T-helper 2 cell treated with Interferon-gamma antibody and Interleukin-4, amounts not matched to agents 5 μg/mL and 100 μg/mL, for 36 hours (primary cell): ENCODE measurements around the gene TERT.

Experiments used
- DNase-seq: peaks from one replicate; pipeline ENCODE4 v3.0.0; 2021; ENCODE audit warnings: low spot score
- H3K27ac Mint-ChIP-seq: one replicate; pipeline ENCODE4 v1.8.0; 2021; ENCODE audit warnings: mild to moderate bottlenecking, mixed read lengths
- H3K27me3 Mint-ChIP-seq: one replicate; pipeline ENCODE4 v1.8.0; 2021; ENCODE audit warnings: low read depth, mixed read lengths
- H3K36me3 Mint-ChIP-seq: one replicate; pipeline ENCODE4 v1.8.0; 2021; ENCODE audit warnings: low read depth, mixed read lengths
- H3K4me1 Mint-ChIP-seq: one replicate; pipeline ENCODE4 v1.8.0; 2021; ENCODE audit warnings: low read depth, mixed read lengths
- H3K4me3 Mint-ChIP-seq: one replicate; pipeline ENCODE4 v1.8.0; 2022; ENCODE audit warnings: mild to moderate bottlenecking, moderate library complexity, mixed read lengths
- H3K9me3 Mint-ChIP-seq: one replicate; pipeline ENCODE4 v1.8.0; 2021; ENCODE audit warnings: mixed read lengths

Gene TERT

DNA sequence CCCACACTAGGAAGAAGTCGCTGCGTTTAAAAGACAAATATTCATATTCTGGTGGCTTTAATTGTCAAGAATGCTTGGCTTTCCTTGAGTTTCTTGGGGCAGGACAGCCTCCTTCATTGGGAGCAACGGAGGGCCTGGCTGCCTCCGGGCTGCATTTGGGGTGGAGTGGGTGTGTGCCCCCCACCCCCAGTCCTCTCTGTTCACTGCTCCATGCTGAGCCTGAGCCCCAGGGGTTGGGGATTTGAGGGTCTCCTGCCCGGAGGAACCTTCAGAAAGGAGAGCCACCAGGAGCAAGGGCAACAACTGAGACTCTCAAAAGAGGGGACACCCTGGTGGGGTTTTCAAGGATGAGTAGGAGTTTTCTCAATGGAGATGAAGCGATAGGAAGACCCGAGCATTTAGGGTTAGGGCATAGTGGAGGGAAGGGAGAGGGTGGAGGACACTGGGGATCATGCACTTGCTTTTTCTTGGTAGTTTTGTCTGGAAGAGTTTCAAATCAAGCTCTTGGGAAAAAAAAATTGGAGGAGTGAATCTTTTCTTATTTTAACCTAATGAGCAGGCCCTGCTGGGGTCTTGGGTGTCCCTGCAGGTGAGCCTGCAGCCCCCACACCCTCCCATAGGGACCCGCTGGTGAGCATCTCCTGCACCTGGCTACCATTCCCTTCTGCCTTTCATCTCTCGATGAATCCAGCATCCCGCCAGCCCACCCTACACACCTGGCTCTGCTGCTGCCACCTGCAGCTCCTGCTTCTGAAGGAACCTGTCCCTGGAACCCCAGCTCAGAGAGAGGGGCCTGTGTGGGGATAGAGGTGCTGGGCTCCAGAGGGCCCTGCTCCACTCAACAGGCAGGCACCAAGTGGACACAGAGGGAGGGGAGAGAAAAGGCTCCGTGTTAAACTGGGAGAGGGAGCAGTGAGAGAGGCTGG is 89.3 kb downstream of the TERT start:
- Mint-ChIP-seq H3K4me3 (no peak overlapping the region), H3K27me3 (no peaks in the 10 kb centered on the region), H3K27ac (no peak overlapping the region), H3K36me3 (no peaks in the 10 kb centered on the region), H3K9me3 (no peaks in the 10 kb centered on the region), H3K4me1 (no peaks in the 10 kb centered on the region)
- DNase-seq, result no peak

DNA sequence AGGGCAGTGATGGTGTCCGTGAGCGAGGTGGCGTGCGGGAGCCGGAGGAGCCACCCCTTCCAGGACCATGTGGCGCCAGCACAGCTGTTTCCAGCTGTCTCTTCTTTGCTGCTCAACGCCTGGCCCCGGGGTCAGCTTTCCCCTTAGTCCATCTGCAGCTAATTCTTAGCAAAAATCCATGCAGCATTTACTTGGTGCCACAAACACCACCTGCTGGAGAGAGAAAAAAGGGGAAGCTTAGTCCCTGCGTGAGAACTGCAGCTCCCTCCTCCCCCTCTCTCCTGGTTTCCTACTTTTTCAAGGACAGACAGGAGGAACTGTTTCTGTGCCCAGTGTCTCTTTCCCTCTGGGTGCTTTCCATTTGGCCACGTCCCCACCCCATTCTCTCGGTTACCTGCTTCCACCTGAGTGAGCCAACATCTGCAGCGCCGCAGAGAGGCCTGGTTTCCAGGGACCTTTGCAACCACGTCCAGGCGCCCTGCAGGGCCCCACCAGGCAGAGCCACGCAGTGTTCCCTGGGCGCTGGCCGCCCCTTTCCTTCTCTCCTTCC is 90.1 kb downstream of the TERT start:
- no peaks in the 10 kb centered on the region for H3K36me3 Mint-ChIP-seq
- DNase-seq, result no peak
- no peak overlapping the region for H3K4me3 Mint-ChIP-seq
- no peak overlapping the region for H3K27ac Mint-ChIP-seq
- H3K9me3 Mint-ChIP-seq, result no peaks in the 10 kb centered on the region
- H3K27me3 Mint-ChIP-seq, result no peaks in the 10 kb centered on the region
- no peaks in the 10 kb centered on the region for H3K4me1 Mint-ChIP-seq

DNA sequence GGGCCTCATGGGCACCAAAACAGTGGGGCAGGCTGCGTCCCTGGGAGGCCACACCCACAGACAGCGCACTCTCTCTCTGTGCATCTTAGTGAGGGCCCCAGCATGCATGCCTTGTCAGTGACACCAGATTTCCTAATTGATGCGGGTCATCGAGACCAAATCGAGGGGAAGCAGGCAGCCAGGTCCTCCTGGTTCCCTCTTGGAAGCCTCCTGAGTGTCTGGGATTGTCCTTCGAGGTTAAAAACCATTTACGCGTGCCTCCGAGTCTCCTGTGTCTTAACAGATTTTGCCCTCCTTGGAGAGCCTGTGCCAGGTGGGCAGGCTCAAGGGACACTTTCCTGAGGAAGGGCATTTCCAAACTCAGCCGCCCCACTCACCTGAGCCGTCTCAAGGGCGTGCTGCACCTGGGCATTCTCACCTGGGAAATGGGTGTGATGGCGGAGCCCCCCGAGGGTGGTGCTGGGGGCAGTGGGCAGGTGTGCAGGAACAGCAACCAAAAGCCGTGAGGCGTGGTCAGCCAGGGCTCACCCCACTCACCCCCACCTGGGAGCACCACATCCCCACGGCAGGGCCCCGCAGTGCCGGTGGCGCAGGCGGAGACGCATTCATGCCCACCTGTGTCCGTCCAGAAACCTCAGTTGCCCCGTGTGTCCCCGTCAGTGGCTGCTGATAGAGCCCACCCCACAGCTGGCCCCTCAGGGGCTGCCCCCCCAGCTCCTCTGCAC is 90.7 kb downstream of the TERT start:
- Mint-ChIP-seq H3K4me1 (no peaks in the 10 kb centered on the region), H3K9me3 (no peaks in the 10 kb centered on the region), H3K36me3 (no peaks in the 10 kb centered on the region), H3K4me3 (no peak overlapping the region), H3K27ac (no peak overlapping the region), H3K27me3 (no peaks in the 10 kb centered on the region)
- no peak for DNase-seq

DNA sequence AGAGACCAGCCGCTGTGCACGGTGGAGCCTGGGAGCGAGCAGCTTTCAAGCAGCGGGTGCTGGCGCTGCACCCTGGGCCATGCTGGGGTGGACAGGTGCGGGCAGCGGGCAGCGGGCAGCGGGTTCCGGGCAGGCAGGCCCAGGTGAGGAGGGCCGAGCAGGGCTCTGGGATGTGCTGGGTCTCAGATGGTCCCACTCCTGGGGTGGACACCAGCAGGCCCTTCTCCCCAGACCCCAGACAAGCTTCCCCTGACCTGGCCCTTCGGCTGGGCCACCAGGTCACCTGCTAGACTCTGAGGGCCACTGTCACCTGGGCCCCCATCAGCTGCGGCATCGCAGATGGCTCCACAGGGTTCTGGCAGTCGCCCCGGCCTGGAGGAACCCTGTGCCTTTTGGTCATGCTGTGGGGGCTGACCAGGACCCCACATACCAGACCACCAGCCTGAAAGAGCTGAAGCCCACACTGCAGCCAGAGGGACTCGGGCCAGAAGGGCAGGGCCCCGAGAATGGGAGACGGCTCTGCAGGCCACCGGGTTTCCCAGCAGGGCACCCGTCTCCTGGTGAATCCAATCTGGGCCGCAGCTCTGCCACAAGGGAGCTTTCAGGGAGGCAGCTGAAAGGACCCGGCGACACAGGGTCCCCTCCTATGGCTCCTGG is 91.4 kb downstream of the TERT start:
- Mint-ChIP-seq H3K4me3 (no peak overlapping the region), H3K9me3 (no peaks in the 10 kb centered on the region), H3K4me1 (no peaks in the 10 kb centered on the region), H3K36me3 (no peaks in the 10 kb centered on the region), H3K27me3 (no peaks in the 10 kb centered on the region), H3K27ac (no peak overlapping the region)
- DNase-seq, result no peak
